Lower leg skin (tissue), 4 donors: ENCODE data around the gene HMGB2. TPM values are rescaled to one million over a fixed set of nuclear protein-coding genes. Genes with fewer than 3 reads are reported as not detected.

Source experiments
- DNase-seq, 2 donors: peaks; one replicate each; pipeline ENCODE4 v3.0.0-alpha.2; 2019; ENCODE audit warnings: low spot score in 2 of 2
- H3K4me3 ChIP-seq: fragments of 200-600 bp; sonication (generic); 2 replicates; pipeline ENCODE4 v1.5.1; 2017; ENCODE audit warnings: mild to moderate bottlenecking, low read depth; ENCODE audit not compliant: poor library complexity, severe bottlenecking
- POLR2A ChIP-seq, 2 donors: fragments of 450-650 bp; IDR thresholded peaks; one replicate each; pipeline ENCODE4 v1.6.1; 2016 to 2017; ENCODE audit warnings: antibody characterized with exemption in 2 of 2, mild to moderate bottlenecking in 1 of 2, moderate library complexity in 1 of 2
- WGBS, 2 donors: methylation state at CpG; one replicate each; pipeline ENCODE4 v1.1.5; 2018; 5-methylcytosine and 5-hydroxymethylcytosine counted together
- intact Hi-C: fragments of 100-400 bp; cut with DNase I; formaldehyde crosslinking; loops from one replicate; pipeline ENCODE4 v1.15.0; 2023; ENCODE audit warnings: low total_unique reads
- total RNA-seq, 4 donors: library from RNA; depleted of rRNA; stranded (reverse); fragments of >200 nt; gene quantifications; one replicate each; pipeline ENCODE4 v1.1.0, GENCODE V29; 2016
- TF ChIP-seq, protein P1 (sequence below), 3 donors: fragments of 450-650 bp; IDR thresholded peaks; one replicate each; pipeline ENCODE4 v1.5.1; 2016; ENCODE audit warnings: antibody characterized with exemption in 3 of 3, mild to moderate bottlenecking in 3 of 3, moderate library complexity in 2 of 3

The HMGB2 gene
- total RNA-seq, 4 donors from 2014 or later: 26.2 to 52.3 (median 42.3) TPM

DNA sequence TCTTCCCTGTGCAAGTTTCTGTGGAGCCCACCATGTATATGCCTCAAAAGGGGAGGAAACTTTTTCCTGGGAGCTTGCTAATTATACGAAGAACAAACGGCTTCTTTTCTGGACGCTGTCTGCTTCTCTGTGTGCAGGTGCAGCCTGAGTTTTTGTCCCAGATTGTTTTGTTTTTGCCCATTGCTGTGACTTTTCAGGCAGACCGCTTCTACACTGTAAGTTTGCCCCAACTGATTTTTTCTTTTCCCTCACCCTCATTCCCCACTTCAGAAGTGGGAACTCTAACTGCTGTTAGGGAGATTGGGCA lies 51.9 kb downstream of the HMGB2 start:
- DNase-seq: no peak
- 88 to 95% methylated on average over 4 of the region's 4 CpGs for WGBS, 2 donors
- no peak for TF ChIP-seq POLR2A (IDR thresholded peaks at IDR 0.05)
- TF ChIP-seq, protein P1, sequence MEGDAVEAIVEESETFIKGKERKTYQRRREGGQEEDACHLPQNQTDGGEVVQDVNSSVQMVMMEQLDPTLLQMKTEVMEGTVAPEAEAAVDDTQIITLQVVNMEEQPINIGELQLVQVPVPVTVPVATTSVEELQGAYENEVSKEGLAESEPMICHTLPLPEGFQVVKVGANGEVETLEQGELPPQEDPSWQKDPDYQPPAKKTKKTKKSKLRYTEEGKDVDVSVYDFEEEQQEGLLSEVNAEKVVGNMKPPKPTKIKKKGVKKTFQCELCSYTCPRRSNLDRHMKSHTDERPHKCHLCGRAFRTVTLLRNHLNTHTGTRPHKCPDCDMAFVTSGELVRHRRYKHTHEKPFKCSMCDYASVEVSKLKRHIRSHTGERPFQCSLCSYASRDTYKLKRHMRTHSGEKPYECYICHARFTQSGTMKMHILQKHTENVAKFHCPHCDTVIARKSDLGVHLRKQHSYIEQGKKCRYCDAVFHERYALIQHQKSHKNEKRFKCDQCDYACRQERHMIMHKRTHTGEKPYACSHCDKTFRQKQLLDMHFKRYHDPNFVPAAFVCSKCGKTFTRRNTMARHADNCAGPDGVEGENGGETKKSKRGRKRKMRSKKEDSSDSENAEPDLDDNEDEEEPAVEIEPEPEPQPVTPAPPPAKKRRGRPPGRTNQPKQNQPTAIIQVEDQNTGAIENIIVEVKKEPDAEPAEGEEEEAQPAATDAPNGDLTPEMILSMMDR (IDR thresholded peaks at IDR 0.05): no peak
- H3K4me3 ChIP-seq: no peak overlapping the region
- intact Hi-C loops: no loop called here

DNA sequence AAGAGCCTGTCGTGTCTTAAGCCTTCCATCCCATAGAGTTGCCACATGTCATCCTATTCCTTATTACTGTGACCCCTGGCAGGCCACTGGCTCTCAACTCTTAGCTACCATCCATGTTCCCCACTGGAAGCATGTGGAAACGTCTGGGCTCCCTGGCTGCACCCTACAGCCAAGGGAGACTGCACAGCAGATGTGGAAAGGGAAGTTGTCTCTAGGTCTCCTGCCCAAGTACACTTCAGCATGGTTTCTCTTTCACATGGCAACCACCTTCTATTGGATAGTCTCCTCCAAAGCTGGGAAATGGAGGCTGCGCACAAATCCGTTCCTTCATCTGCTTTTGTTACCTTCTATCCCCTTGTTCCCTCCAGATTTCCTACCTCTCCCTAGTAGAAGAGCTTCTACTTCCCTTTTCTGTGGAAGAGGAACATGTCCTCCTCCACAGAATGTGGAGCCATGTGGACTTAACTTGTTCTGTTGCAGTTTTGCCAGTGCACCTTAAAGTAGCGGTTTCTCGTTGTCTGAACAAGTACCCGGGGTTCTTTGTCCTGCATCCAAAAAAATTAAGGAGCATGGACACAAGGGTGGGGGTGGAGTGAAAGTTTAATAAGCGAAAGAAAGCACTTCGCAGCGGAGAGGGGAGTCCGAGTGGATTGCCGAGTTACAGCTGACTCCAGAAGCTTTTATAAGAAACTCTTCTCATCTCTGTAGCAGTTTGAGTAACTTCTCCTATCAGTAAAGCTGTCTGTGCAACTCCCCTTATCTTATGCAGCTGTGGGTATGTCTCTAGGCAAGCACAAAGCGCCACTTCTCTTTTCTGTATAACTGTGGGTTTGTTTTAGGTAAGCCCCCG lies 52.5 kb downstream of the HMGB2 start:
- TF ChIP-seq, protein P1 (IDR thresholded peaks at IDR 0.05): no peak
- intact Hi-C loops: no loop called here
- DNase-seq: no peak
- 84 to 85% methylated on average over 14 of the region's 14 CpGs for WGBS, 2 donors
- H3K4me3 ChIP-seq: no peak overlapping the region

Other genes with a start within 250 kb of the HMGB2 start
- 10 to 100 TPM in 3 of 4 donors, 1 to 10 TPM in 1; 2.3 to 14.0 (median 12.5) TPM for gene GALNT7, start 165.5 kb downstream of the HMGB2 start, total RNA-seq
- 10 to 100 TPM; 14.4 to 25.1 (median 18.3) TPM for gene SAP30, start 36.6 kb upstream of the HMGB2 start, total RNA-seq
- gene SCRG1, start 64.8 kb upstream of the HMGB2 start, total RNA-seq: under 1 TPM in 1 of 4 donors, not detected in 3; 0.71 TPM
- gene HAND2, start 195.9 kb upstream of the HMGB2 start, total RNA-seq: 10 to 100 TPM in 1 of 4 donors, 1 to 10 TPM in 2, under 1 TPM in 1; 0.25 to 11.0 (median 4.1) TPM